Cardiac septum (tissue), 1 donor: Measurements from ENCODE around the gene RAPGEF1. TPM values are rescaled to one million over a fixed set of nuclear protein-coding genes. Genes with fewer than 3 reads are reported as not detected.

Experiments used
- DNase-seq: peaks from one replicate; pipeline ENCODE4 v3.0.0-alpha.2; 2020; ENCODE audit warnings: low spot score
- intact Hi-C: fragments of 100-400 bp; cut with DNase I; formaldehyde crosslinking; loops from one replicate; pipeline ENCODE4 v1.14.0; 2022
- total RNA-seq: library from RNA; stranded (reverse); fragmentation: NEBNext Ultra II Directional; extraction: Animal tissue kit (Norgen Biotek cat#: 25700); gene quantifications from one replicate; pipeline ENCODE4 v1.2.1, GENCODE V29; 2021
- donor health status: DM: no; HTN: no; CAD: no.

RAPGEF1 gene
- total RNA-seq, 1 donor from 2014 or later = 115 TPM

DNA sequence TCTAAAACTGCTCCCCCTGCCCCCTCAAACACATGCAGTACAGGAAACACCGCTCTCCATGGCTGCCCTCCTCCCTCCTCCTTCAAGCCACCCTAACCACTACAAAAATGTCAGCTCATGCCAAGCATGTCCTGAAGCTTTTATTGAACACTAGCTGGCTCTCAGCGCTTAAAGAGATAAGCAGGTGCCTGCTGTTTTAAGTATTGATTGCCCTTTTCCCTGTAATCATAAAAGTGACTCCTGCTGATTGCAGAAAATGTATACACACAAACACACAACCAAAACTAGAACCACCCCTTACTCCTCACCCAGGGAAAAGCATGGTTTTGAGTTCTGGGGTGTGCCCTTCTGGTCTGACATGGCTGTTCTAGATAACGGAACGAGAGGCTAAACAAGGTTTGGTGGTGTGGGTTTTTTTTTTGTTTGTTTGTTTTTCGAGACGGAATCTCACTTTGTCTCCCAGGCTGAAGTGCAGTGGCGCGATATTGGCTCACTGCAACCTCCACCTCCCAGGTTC is 205.1 kb downstream of the RAPGEF1 start:
- no peak for DNase-seq
- intact Hi-C loops = no loop called here

DNA sequence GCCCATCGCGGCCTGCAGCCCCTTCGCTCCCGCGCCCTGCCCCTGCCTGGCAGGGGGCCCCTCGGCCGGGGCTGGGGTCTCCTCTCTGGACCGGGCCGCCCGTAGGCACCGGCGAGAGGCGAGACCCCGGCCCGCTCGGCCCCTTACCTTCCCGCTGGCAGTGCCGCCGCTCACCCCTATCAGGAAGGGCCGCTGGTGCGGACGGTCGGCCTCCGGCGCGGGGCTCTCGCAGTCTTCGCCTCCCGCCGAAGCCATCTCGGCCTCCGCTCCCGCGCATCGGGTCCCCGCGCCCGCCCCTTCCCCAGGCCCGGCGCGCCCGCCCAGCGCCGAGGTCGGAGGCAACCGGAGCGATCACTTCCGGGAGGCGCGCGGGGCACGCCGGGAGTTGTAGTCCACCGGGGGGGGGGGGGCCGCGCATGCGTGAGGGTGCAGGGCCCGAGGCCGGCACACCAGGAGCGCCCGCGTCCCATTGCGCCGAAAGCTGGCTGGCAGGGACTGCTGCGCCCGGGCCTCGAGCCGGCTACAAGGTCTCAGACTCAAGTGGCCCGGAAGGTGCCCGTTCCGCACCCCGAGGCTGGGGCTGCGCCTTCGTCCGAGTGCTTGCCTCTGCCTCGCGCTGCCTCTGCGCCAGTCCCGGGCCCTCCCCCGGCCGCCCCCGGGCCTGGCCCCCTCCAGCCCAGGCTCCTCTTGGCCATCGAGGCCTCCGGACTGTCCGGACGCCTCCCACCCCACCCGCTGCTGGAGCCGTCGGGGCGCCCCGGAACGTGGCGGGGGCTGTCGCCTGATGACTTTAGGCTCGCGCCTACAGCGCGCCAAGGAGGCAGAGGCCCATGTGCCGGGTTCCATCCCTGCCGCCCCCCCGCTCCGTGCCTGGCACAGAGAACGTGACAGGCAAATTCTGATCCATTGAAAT is 208.7 kb downstream of the RAPGEF1 start, which contains the start of gene UCK1:
Gene UCK1 (minus strand): TSS at position 344 of the 913 bp plus-strand sequence. CDS start 89 bp downstream, at position 255.
- peak; percentile 90 for DNase-seq
- intact Hi-C loops = no loop called here

DNA sequence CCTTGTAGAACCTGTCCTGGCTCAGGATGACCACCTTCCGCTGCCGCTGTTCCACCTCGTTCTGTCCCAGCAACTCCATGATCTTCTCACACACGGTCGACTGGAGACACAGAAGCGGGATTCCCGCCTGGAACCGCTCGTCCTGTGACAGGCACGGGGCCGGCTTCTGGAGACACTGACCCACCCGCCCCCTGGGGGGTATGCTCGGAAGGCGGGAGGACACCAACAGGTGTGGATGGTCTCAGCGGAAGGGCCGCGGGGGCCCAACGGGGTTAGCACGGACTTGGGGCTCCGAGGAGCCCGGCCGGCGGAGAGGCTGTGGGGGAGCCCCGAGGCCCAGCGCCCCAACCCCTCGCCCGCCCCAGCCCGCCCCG is 209.3 kb downstream of the RAPGEF1 start:
- intact Hi-C loops = no loop called here
- no peak for DNase-seq

DNA sequence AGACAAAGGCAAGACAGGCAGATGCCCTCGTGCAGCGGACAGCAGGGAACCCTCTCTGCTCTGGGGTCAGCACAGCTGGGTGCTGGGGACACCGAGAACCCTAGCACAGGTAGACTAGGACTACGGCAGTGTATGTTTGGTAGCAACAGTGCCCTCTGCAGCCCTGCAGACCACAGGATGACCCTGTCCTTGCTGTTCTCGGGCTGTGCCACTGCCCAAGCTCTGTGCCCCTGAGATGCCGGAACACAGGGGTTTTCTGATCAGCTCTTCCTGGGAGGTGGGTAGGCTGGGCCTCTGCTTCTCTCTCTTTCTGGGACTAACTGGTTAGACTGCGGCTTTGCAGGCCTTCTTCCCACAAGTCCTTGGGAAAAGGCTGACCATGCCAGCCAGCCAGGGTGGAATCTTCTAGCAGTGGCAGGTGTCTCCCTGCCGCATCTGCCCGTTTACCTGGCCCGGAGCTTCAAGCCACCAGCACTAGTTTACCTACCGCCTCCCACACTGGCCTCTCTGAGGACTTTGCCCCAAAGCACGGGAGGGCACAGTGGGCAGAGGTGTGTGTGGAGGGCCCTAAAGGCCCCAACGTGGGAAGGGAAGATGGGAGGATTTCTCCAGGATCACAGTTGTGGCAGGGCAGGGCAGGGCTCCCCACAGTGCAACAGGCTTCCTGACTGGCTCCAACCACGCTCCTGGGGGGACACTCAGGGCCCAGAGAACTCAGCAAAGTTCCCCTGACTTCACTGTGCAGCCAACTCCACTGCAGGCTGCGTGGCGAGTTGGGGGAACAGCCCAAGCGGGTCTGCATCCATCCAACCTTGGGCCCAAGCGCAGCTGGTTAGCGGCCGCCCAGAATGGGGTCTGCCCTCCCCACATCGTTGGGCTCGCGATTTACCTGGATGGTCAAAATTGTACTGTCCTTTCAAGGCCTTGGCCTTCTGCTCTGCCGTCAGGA is 210.0 kb downstream of the RAPGEF1 start:
- intact Hi-C loops = no loop called here
- DNase-seq = no peak

DNA sequence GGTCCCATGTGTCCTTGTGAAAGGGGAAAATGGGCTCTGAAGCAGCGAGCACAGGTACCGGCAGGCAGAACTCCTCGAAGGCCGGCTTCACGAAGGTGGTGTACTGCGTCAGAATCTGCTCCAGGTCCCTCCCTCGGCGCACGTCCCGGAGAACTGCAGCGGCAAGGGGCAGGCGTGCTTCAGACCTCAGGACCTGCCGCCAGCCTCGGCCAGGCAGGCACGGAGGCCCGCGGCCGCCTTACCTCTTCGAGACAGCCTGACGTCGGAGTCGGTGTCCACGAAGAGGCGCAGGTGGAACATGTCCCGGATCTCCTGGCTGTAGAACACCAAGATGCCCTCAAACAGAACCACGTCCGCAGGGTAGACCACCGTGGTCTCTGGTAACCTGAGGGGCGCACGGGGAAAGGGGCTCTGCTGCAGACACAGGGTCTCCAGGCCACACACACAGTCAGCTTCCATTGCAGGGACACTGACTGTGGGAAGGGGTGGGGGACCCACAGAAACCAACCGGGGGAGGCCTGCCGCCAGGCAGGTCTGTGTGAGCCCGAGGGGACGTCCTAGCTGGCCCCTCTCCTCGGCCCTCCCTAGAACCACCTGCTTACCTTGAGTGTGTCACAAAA is 210.9 kb downstream of the RAPGEF1 start:
- intact Hi-C loops = no loop called here
- DNase-seq = no peak

DNA sequence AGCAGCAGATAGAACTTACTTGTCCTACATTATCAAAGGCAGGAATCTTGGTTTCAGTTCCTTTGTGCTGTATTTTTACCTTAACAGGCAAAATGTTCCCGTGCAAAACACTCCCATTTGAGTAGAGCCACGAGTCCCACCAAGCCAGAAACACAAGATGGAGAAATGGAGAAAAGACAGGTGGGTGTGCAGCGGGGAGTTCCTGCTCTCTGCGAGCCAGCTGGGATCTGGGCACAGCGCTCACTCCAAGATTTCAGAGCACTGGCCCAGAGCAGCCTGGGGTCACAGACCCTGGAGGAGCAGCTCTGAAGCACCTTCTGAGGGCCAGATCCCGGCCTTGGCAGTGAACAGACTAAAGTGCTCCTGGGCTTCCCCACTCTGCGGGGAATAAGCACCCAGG is 211.7 kb downstream of the RAPGEF1 start:
- intact Hi-C loops = no loop called here

More for the DNA sequence above, 211.7 kb downstream of the RAPGEF1 start:
- no peak for DNase-seq

Other genes with a start within 250 kb of the RAPGEF1 start
- gene POMT1, start 237.2 kb downstream of the RAPGEF1 start, total RNA-seq = 24.6 TPM
- gene UCK1, start 208.8 kb downstream of the RAPGEF1 start, total RNA-seq = 23.9 TPM
- not detected for gene PRRT1B, start 194.6 kb downstream of the RAPGEF1 start, total RNA-seq